OCI-LY3 (cell line): ENCODE measurements around the gene ZNF384.

Experiments used
- CTCF ChIP-seq: fragments of 200-600, 300-600 bp; sonication (generic); IDR thresholded peaks from 2 replicates; pipeline ENCODE4 v1.5.1; 2014; ENCODE audit warnings: antibody characterized with exemption, low read length, low read depth
- EZH2phosphoT487 ChIP-seq: fragments of 200-600 bp; shearing (Covaris generic); IDR thresholded peaks from 2 replicates; pipeline ENCODE4 v1.6.1; 2018; ENCODE audit warnings: antibody characterized with exemption, mixed run types, low read depth

GRCh38 chr12:6644257-6644596 lies 44.9 kb downstream of the ZNF384 start:
- TF ChIP-seq CTCF: no peak
- no peak for TF ChIP-seq EZH2phosphoT487
